ENCODE data around the gene OR4B1.
"Not testable (repeated sequence)": the region's sequence is repeated elsewhere in the genome, so short reads cannot be mapped to it uniquely, and the experiment has no call there.

Gene OR4B1

DNA sequence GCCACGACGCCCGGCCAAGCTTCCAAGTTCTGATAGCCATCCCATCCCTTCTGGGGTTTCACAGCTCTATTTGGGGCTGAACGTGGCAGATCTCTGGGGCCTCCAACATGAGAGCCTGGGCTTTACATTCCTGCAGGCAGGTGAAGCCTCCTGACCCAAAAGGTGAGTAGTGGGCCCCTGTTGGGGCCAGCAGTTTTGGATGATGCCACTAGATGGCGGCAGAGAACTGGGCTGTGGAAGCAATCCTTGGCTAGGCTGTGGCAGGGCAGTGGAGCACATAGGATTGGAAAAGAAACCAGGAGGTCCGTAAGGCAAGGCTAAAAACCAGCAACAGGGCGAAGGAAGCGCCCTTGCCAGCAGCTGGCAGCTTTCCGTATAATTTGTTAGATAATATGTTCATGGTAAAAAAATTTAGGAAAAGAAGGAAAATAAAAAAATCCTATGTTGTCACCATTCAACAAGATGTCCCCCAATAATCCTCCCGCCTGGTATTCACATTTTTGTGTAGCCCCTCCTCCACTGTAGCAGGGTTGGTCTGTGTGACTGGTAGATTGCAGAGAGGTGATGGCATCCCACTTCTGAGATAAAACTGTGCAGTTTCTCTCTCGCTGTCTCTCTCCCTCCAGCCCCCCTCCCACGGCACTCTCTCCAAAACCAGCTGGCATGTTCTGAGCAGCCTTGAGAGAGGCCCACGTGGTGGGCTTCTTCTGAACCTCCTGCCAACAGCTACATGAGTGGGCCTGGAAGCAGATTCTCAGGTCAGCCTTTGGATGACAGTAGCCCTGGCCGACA is 43.6 kb upstream of the OR4B1 start:
- H3K4me3 ChIP-seq (replicated peaks; ENCODE audit: low read depth, low read length): peak overlapping the region; percentile 13
- TF ChIP-seq, protein P1, sequence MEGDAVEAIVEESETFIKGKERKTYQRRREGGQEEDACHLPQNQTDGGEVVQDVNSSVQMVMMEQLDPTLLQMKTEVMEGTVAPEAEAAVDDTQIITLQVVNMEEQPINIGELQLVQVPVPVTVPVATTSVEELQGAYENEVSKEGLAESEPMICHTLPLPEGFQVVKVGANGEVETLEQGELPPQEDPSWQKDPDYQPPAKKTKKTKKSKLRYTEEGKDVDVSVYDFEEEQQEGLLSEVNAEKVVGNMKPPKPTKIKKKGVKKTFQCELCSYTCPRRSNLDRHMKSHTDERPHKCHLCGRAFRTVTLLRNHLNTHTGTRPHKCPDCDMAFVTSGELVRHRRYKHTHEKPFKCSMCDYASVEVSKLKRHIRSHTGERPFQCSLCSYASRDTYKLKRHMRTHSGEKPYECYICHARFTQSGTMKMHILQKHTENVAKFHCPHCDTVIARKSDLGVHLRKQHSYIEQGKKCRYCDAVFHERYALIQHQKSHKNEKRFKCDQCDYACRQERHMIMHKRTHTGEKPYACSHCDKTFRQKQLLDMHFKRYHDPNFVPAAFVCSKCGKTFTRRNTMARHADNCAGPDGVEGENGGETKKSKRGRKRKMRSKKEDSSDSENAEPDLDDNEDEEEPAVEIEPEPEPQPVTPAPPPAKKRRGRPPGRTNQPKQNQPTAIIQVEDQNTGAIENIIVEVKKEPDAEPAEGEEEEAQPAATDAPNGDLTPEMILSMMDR (IDR thresholded peaks at IDR 0.05; ENCODE audit: low read length, missing control alignments): peak; percentile 99
- DNase-seq (ENCODE audit: low read depth): peak; percentile 77

DNA sequence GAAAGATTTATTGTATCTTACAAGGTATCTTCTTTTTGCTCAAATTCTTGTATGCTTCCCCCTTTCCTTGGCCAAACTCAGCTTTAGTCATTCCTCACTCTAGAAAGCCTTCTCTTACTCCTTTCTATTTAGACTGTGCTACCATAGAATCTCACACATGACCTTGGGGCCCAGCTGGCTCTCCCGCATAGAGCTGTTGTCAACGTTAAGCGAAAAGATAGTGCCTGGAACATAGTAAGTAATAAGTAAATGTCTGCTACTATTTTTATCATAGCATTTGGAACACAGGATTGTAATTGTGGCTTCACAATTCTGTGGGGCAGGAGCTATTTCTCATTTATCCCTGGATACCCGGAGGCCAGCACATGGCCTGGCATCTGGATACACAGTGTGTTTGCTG is 38.9 kb upstream of the OR4B1 start:
- DNase-seq (ENCODE audit: low read depth): no peak
- H3K4me3 ChIP-seq (replicated peaks; ENCODE audit: low read depth, low read length): no peak overlapping the region
- TF ChIP-seq, protein P1 (IDR thresholded peaks at IDR 0.05; ENCODE audit: low read length, missing control alignments): no peak

DNA sequence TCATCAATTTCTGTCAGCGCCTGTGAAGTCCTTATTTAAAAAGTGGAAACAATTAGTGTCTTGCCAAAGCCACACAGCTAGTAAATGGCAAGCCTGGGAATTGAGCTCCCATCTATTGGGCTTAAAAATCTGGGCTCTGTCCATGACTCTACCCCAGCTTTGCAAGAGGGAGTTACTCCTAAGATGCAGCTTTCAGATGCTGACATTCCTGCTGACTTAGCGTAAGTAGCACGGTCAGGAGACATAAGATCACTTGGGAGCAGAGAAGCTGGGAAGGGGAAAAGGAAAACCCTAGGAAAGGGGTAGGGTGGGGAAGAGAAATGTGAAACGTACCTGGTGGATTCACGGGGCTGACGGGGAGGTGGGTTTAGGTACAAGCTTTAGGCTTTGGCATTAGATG is 36.0 kb upstream of the OR4B1 start:
- H3K4me3 ChIP-seq (replicated peaks; ENCODE audit: low read depth, low read length): no peak overlapping the region
- DNase-seq (ENCODE audit: low read depth): no peak
- TF ChIP-seq, protein P1 (IDR thresholded peaks at IDR 0.05; ENCODE audit: low read length, missing control alignments): no peak

DNA sequence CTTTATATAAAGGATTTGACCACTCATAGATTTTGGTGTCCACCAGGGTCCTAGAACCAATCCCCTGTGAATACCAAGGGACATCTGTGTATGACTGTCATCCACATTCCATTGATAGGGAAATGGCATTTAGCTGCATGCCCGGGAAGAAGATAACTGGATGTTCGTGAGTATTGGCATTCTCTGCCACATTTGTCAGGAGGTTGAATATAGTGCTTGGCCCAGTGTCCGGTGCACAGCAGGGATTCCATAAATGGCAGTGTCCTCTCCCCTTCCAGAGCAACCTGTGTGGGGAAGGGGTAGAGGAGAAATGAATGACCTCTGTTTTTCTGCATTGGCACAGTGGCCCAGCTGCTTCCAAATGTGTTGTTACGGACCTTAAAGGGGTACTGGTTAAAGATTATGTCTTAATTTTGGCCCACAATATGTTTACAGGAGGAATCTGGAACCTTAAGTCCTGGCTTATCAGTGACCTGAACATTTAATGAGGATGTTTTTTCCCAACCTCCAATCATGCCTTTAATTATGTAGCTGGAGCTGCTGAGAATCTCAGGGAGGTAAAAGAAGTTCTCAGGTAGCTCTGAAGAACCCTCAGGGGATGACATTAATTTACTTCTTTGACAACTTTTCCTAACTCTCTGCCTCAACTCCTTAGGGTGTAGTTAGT is 33.6 kb upstream of the OR4B1 start:
- H3K4me3 ChIP-seq (replicated peaks; ENCODE audit: low read depth, low read length): no peak overlapping the region
- TF ChIP-seq, protein P1 (IDR thresholded peaks at IDR 0.05; ENCODE audit: low read length, missing control alignments): no peak
- no peak for DNase-seq (ENCODE audit: low read depth)

DNA sequence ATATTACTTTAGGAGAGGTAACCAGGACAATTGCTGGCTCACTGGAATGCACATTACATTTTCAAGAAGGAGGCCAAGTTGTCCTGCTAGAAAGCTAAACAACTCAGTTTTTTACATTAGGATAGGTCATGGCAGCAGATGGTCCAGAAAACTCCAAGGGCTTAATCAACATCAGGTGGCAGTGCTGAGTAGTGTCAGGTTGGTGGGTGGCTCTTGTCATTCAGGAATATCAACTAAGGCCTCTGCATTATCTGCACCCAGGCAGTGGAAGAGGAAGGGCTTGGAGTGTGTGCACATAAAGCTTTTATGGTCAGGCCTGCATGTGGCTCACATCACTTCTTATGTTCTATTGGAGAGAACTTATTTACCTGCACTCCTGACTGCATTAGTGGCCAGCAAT is 32.2 kb upstream of the OR4B1 start:
- DNase-seq (ENCODE audit: low read depth): no peak
- no peak overlapping the region for H3K4me3 ChIP-seq (replicated peaks; ENCODE audit: low read depth, low read length)
- TF ChIP-seq, protein P1 (IDR thresholded peaks at IDR 0.05; ENCODE audit: low read length, missing control alignments): no peak

DNA sequence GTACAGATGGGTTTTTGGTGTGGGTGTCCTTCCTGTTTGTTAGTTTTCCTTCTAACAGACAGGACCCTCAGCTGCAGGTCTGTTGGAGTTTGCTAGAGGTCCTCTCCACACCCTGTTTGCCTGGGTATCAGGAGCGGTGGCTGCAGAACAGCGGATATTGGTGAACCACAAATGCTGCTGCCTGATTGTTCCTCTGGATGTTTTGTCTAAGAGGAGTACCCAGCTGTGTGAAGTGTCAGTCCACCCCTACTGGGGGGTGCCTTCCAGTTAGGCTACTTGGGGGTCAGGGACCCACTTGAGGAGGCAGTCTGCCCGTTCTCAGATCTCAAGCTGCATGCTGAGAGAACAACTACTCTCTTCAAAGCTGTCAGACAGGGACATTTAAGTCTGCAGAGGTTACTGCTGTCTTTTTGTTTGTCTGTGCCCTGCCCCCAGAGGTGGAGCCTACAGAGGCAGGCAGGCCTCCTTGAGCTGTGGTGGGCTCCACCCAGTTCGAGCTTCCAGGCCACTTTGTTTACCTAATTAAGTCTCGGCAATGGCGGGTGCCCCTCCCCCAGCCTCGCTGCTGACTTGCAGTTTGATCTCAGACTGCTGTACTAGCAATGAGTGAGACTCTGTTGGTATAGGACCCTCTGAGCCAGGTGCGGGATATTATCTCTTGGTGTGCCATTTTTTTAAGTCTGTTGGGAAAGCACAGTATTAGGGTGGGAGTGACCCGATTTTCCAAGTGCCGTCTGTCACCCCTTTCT is 25.5 kb upstream of the OR4B1 start:
- not testable (repeated sequence) for H3K4me3 ChIP-seq (replicated peaks; ENCODE audit: low read depth, low read length); DNase-seq (ENCODE audit: low read depth)

DNA sequence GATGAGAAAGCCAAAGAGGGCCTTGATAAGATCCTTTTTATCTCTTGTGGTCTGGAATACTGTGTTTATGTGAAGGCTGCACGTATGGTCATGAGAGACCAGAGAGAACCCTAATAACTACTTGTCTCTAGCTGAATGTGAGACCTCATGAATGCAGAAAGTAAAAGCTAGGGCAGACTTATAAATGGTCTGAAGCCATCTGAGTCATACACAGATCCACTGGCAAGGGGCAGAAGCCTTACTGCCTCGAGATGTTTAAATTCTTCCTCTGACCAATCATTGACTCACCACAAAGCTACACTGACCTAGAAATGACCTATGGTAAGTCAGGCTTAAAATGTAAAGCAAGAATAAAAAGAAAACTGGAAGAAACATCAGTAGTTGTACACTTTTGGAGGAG is 22.7 kb upstream of the OR4B1 start:
- no peak overlapping the region for H3K4me3 ChIP-seq (replicated peaks; ENCODE audit: low read depth, low read length)
- TF ChIP-seq, protein P1 (IDR thresholded peaks at IDR 0.05; ENCODE audit: low read length, missing control alignments): no peak
- no peak for DNase-seq (ENCODE audit: low read depth)
